Activated CD8-positive, alpha-beta memory T cell treated with anti-CD3 and anti-CD28 coated beads, Interleukin-2, amount 50 U/mL, for 48 hours (primary cell): Measurements from ENCODE around the gene PSG11.
"Not testable (repeated sequence)": the region's sequence is repeated elsewhere in the genome, so short reads cannot be mapped to it uniquely, and the experiment has no call there.

Experiments
- DNase-seq: peaks from one replicate; pipeline ENCODE4 v3.0.0-alpha.2; 2020

PSG11 gene

GRCh38 chr19:43026369-43026768, at the start of gene PSG11:
Gene PSG11 (minus strand): TSS chr19:43026469. CDS start chr19:43026372, 97 bp downstream.
- DNase-seq: not testable (repeated sequence)

GRCh38 chr19:43062418-43062817, 36.1 kb upstream of the PSG11 start:
- DNase-seq: not testable (repeated sequence)

- not testable (repeated sequence) for DNase-seq
Observed at GRCh38 chr19:43061326-43061725, 35.1 kb upstream of the PSG11 start.

- not testable (repeated sequence) for DNase-seq
Observed at GRCh38 chr19:43060254-43060653, 34.0 kb upstream of the PSG11 start.

- not testable (repeated sequence) for DNase-seq
Observed at GRCh38 chr19:43059482-43059881, 33.2 kb upstream of the PSG11 start.

GRCh38 chr19:43058440-43058839, 32.2 kb upstream of the PSG11 start:
- DNase-seq: not testable (repeated sequence)

GRCh38 chr19:43047966-43048365, 21.7 kb upstream of the PSG11 start:
- not testable (repeated sequence) for DNase-seq

GRCh38 chr19:43046578-43046977, 20.3 kb upstream of the PSG11 start:
- DNase-seq: not testable (repeated sequence)

GRCh38 chr19:43043492-43044180, 17.4 kb upstream of the PSG11 start:
- not testable (repeated sequence) for DNase-seq

- DNase-seq: not testable (repeated sequence)
Observed at GRCh38 chr19:43031645-43032044, 5.4 kb upstream of the PSG11 start.

GRCh38 chr19:43028866-43029265, 2.6 kb upstream of the PSG11 start:
- DNase-seq: no peak

- DNase-seq: not testable (repeated sequence)
Observed at GRCh38 chr19:43027985-43028384, 1.7 kb upstream of the PSG11 start.

GRCh38 chr19:43027061-43027460, 792 bp upstream of the PSG11 start:
- DNase-seq: not testable (repeated sequence)

GRCh38 chr19:43022098-43022497, 4.2 kb downstream of the PSG11 start:
- not testable (repeated sequence) for DNase-seq

GRCh38 chr19:43021629-43022028, 4.6 kb downstream of the PSG11 start:
- DNase-seq: not testable (repeated sequence)

- not testable (repeated sequence) for DNase-seq
Observed at GRCh38 chr19:43019588-43019987, 6.7 kb downstream of the PSG11 start.

GRCh38 chr19:43005841-43006240, 20.4 kb downstream of the PSG11 start:
- not testable (repeated sequence) for DNase-seq

- DNase-seq: not testable (repeated sequence)
Observed at GRCh38 chr19:43004846-43005245, 21.4 kb downstream of the PSG11 start.

GRCh38 chr19:43003634-43004033, 22.6 kb downstream of the PSG11 start:
- DNase-seq: not testable (repeated sequence)

GRCh38 chr19:43002948-43003347, 23.3 kb downstream of the PSG11 start:
- not testable (repeated sequence) for DNase-seq

- DNase-seq: not testable (repeated sequence)
Observed at GRCh38 chr19:42996161-42996560, 30.1 kb downstream of the PSG11 start.

GRCh38 chr19:42992029-42992604, 34.2 kb downstream of the PSG11 start:
- DNase-seq: not testable (repeated sequence)

GRCh38 chr19:42989851-42990250, 36.4 kb downstream of the PSG11 start:
- DNase-seq: no peak

GRCh38 chr19:42989186-42989585, 37.1 kb downstream of the PSG11 start:
- not testable (repeated sequence) for DNase-seq
